Osteocyte (in vitro differentiated cells): ENCODE measurements around the gene XAB2. TPM values are rescaled to one million over a fixed set of nuclear protein-coding genes. Genes with fewer than 3 reads are reported as not detected.

ENCODE experiments used
- DNase-seq: peaks from one replicate; pipeline ENCODE4 v3.0.0; 2021; ENCODE audit warnings: mixed read lengths; ENCODE audit not compliant: unreplicated experiment; ENCODE audit errors: extremely low spot score
- H3K27ac Mint-ChIP-seq: one replicate; pipeline ENCODE4 v1.8.0; 2021; ENCODE audit warnings: mild to moderate bottlenecking, mixed read lengths; ENCODE audit not compliant: unreplicated experiment
- H3K27me3 Mint-ChIP-seq: one replicate; pipeline ENCODE4 v1.8.0; 2021; ENCODE audit warnings: mixed read lengths; ENCODE audit not compliant: unreplicated experiment
- H3K36me3 Mint-ChIP-seq: one replicate; pipeline ENCODE4 v1.8.0; 2021; ENCODE audit warnings: mixed read lengths; ENCODE audit not compliant: unreplicated experiment
- H3K4me1 Mint-ChIP-seq: one replicate; pipeline ENCODE4 v1.8.0; 2021; ENCODE audit warnings: mixed read lengths; ENCODE audit not compliant: unreplicated experiment
- H3K4me3 Mint-ChIP-seq: one replicate; pipeline ENCODE4 v1.8.0; 2021; ENCODE audit warnings: mild to moderate bottlenecking, moderate library complexity, mixed read lengths; ENCODE audit not compliant: unreplicated experiment
- H3K9me3 Mint-ChIP-seq: one replicate; pipeline ENCODE4 v1.8.0; 2021; ENCODE audit warnings: mixed read lengths; ENCODE audit not compliant: unreplicated experiment
- total RNA-seq: library from RNA; stranded (reverse); gene quantifications from 2 replicates; pipeline ENCODE4 v1.2.1, GENCODE V29; 2021
- TF ChIP-seq, protein P1 (sequence below): fragments of 200-600 bp; sonication (generic); IDR thresholded peaks from 2 replicates; pipeline ENCODE4 v1.5.0; 2021; ENCODE audit warnings: antibody characterized with exemption, mild to moderate bottlenecking, moderate library complexity

Gene XAB2
- total RNA-seq, 1 donor from 2014 or later = 41.7 TPM

DNA sequence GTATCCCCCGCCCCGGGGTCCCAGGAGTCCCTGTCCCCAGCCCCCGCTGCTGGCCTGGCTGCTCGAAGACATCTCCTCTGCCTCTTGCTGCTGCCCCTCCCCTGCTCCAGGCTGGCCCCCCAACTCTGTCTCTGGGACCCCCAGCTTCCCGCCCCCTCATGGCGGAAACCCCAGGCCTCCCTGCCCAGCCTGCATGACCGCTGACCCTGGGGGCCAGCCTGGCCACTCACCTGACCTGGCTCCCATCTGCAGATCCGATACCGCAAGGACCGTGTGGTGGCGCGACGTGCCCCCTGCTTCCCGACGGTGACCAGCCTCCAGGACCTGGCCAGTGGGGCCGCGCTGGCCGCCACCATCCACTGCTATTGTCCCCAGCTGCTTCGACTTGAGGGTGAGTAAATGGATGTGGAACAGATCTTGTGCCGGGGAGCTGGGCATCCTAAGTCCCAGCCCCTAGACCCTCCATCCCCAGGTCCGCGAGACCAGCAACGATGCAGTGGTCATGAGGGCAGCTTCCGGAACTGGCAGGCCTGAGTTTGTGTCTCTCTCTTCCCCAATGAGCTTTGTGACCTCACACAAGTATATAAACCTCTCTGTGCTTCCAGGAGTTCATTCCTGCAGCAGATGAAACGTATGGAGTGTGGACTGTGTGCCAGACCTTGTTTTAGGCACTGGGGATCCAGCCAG lies 21.3 kb downstream of the XAB2 start:
- Mint-ChIP-seq H3K27me3 (no peaks in the 10 kb centered on the region), H3K4me1 (no peaks in the 10 kb centered on the region), H3K36me3 (no peaks in the 10 kb centered on the region), H3K27ac (no peak overlapping the region), H3K9me3 (no peaks in the 10 kb centered on the region), H3K4me3 (no peak overlapping the region)
- no peak for DNase-seq
- TF ChIP-seq, protein P1, sequence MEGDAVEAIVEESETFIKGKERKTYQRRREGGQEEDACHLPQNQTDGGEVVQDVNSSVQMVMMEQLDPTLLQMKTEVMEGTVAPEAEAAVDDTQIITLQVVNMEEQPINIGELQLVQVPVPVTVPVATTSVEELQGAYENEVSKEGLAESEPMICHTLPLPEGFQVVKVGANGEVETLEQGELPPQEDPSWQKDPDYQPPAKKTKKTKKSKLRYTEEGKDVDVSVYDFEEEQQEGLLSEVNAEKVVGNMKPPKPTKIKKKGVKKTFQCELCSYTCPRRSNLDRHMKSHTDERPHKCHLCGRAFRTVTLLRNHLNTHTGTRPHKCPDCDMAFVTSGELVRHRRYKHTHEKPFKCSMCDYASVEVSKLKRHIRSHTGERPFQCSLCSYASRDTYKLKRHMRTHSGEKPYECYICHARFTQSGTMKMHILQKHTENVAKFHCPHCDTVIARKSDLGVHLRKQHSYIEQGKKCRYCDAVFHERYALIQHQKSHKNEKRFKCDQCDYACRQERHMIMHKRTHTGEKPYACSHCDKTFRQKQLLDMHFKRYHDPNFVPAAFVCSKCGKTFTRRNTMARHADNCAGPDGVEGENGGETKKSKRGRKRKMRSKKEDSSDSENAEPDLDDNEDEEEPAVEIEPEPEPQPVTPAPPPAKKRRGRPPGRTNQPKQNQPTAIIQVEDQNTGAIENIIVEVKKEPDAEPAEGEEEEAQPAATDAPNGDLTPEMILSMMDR = no peak

DNA sequence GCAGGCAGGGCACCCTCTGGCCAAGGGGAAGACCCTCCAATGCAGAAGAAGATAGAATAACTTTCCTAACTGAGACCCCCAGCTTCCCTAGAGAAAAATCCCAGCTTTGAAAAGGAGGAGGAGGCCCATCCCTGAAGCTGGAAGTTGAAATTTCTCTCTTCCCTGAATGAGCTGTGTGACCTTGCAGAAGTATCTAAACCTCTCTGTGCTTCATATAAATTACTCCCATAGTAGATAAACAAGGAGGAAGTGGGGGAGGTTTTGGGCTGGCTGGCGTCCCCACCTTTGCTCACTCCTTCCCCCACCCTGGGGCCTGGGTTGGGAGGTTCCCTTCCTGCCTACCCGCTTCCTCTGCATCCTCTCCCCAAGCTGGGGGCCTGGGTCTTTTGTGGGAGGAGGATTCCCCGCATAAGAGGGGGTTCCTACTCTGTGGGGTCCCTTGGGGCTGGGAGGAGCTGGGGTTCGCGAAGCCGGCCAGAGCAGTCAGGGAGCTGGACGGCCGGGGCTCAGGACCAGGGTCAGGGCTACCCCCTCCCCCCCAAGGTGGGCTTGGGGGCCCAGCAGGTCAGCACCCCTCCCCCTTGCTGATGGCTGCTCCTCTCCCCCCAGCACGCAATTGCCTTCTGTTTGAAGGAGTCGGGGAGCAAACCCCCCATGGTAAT lies 22.0 kb downstream of the XAB2 start:
- Mint-ChIP-seq H3K4me3 (no peak overlapping the region), H3K9me3 (no peaks in the 10 kb centered on the region), H3K27ac (no peak overlapping the region), H3K4me1 (no peaks in the 10 kb centered on the region), H3K27me3 (peaks cover under 1% of the 10 kb centered on the region), H3K36me3 (no peaks in the 10 kb centered on the region)
- DNase-seq = no peak
- TF ChIP-seq, protein P1 = no peak

DNA sequence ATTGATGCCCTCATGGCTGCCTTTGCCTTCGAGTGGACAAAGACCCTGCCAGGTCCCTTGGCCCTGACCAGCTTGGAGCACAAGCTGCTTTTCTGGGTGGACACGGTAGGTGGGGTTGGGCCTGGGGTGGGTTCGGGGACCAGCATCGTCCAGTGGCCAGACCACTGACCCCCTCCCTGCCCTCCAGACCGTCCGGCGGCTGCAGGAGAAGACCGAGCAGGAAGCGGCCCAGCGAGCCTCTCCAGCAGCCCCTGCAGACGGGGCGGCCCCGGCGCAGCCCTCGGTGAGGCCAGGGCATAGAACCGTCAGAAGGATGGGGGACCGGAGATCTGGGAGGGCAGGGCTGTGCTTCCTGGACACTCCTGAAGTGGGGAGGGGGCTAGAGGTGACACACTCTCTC lies 23.1 kb downstream of the XAB2 start:
- Mint-ChIP-seq H3K36me3 (no peaks in the 10 kb centered on the region), H3K9me3 (no peaks in the 10 kb centered on the region), H3K27ac (no peak overlapping the region), H3K4me3 (no peak overlapping the region), H3K4me1 (no peaks in the 10 kb centered on the region), H3K27me3 (peaks cover 4% of the 10 kb centered on the region)
- no peak for DNase-seq
- TF ChIP-seq, protein P1 = no peak

DNA sequence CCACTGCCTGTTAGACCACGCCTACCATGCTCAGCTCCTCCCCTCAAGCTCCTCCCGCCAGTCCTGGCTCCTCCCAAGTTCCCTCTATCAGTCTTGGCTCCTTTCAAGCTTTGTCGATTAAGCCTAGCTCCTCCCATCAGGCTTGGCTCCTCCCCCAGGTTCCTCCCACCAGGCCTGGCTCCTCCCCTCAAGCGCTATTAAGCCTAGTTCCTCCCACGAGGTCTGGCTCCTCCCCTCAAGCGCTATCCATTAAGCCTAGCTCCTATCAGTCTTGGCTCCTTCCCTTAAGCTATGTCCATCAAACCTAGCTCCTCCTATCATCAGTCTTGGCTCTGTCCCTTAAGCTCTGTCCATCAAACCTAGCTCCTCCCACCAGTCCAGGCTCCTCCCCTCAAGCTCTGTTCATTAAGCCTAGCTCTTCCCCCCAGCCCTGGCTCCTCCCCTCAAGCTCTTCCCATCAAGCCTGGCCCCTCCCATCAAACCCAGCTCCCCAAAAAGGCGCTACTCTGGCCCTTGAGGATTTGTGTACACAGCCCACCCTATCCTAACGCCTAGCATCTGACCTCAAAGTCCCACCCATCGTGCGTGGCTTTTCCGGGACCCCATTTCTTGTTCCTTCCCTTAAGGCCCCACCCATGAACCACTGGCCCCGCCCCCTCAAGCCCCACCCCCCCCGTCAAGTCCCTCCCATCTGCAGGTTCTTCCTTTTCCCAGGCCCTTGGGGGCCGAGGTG lies 23.7 kb downstream of the XAB2 start:
- H3K27me3 Mint-ChIP-seq = peaks cover 4% of the 10 kb centered on the region
- no peak overlapping the region for H3K4me3 Mint-ChIP-seq
- no peak overlapping the region for H3K27ac Mint-ChIP-seq
- no peaks in the 10 kb centered on the region for H3K9me3 Mint-ChIP-seq
- H3K4me1 Mint-ChIP-seq = no peaks in the 10 kb centered on the region
- no peak for DNase-seq
- no peaks in the 10 kb centered on the region for H3K36me3 Mint-ChIP-seq
- TF ChIP-seq, protein P1 = no peak

DNA sequence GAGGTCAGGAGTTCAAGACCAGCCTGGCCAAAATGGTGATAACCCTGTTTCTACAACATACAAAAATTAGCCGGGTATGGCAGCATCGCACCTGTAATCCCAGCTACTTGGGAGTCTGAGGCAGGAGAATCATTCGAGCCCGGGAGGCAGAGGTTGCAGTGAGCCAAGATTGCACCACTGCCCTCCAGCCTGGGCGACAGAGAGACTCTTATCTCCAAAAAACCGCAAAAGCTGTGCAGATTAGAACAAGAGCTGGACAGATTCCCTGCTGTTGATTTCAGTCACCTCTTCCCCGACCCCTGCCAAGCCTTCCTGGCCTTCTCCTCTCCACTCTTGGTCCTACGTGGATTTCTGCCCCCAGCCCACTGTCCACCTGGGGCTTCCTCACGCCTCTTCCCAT lies 25.4 kb downstream of the XAB2 start:
- no peaks in the 10 kb centered on the region for H3K36me3 Mint-ChIP-seq
- no peak for DNase-seq
- H3K27ac Mint-ChIP-seq = no peak overlapping the region
- no peak overlapping the region for H3K4me3 Mint-ChIP-seq
- no peaks in the 10 kb centered on the region for H3K4me1 Mint-ChIP-seq
- H3K9me3 Mint-ChIP-seq = no peaks in the 10 kb centered on the region
- TF ChIP-seq, protein P1 = no peak
- peaks cover 4% of the 10 kb centered on the region for H3K27me3 Mint-ChIP-seq
